ENCODE results near the gene ADGRL2.

DNA sequence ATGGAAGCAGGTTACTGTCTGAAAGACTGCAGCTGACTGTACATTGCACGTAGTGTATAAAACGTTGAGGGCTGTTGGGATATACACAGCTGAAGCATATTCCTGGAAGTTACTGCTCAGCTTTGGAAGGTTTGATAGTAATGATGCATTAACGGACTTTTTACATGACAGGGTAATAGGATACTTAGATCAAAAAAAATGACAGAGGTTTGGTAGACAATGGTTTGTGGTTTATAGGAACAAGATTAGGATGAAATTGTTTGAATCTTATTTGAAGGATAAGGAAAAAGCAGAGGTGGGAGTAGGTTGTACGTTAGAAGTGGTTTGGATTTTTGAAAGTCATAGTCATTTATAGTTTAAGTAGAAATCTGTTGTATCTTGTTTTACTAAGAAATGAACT, 33.0 kb downstream of the ADGRL2 start:
- TF ChIP-seq, protein P1, sequence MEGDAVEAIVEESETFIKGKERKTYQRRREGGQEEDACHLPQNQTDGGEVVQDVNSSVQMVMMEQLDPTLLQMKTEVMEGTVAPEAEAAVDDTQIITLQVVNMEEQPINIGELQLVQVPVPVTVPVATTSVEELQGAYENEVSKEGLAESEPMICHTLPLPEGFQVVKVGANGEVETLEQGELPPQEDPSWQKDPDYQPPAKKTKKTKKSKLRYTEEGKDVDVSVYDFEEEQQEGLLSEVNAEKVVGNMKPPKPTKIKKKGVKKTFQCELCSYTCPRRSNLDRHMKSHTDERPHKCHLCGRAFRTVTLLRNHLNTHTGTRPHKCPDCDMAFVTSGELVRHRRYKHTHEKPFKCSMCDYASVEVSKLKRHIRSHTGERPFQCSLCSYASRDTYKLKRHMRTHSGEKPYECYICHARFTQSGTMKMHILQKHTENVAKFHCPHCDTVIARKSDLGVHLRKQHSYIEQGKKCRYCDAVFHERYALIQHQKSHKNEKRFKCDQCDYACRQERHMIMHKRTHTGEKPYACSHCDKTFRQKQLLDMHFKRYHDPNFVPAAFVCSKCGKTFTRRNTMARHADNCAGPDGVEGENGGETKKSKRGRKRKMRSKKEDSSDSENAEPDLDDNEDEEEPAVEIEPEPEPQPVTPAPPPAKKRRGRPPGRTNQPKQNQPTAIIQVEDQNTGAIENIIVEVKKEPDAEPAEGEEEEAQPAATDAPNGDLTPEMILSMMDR (IDR thresholded peaks at IDR 0.05), result no peak
- no peak for TF ChIP-seq EP300 (IDR thresholded peaks at IDR 0.05)
- no peak for TF ChIP-seq POLR2A (IDR thresholded peaks at IDR 0.05)
